CD14-positive monocyte (primary cell): ENCODE results near the gene POLDIP2. TPM values are rescaled to one million over a fixed set of nuclear protein-coding genes. Genes with fewer than 3 reads are reported as not detected.

Source experiments
- DNase-seq, 3 donors: peaks; one replicate each; pipeline ENCODE4 v3.0.0-alpha.2; 2011 to 2022
- H2AFZ ChIP-seq: 2 replicates; pipeline ENCODE4 v1.6.0; 2012; ENCODE audit warnings: mild to moderate bottlenecking, low read depth, low read length, inconsistent platforms; ENCODE audit not compliant: insufficient read depth, poor library complexity, severe bottlenecking
- H3K27ac ChIP-seq, 2 donors: 1 replicate in 1 of 2; 2 replicates in 1 of 2; pipeline ENCODE4 v1.5.1; 2012 to 2013; ENCODE audit warnings: low read length in 2 of 2, control low read depth in 1 of 2, inconsistent platforms in 1 of 2, low read depth in 1 of 2, mild to moderate bottlenecking in 1 of 2
- H3K27me3 ChIP-seq, 2 donors: one replicate each; pipeline versions ENCODE4 v1.6.0 to v1.6.1; 2011 to 2013; ENCODE audit warnings: low read length in 2 of 2; ENCODE audit not compliant: control insufficient read depth in 2 of 2, insufficient read depth in 2 of 2
- H3K36me3 ChIP-seq, 2 donors: replicated peaks in 1 of 2; 1 replicate in 1 of 2; 2 replicates in 1 of 2; pipeline versions ENCODE4 v1.5.1 to v1.6.1; 2012 to 2013; ENCODE audit warnings: low read length in 2 of 2, control low read depth in 1 of 2, inconsistent platforms in 1 of 2, mild to moderate bottlenecking in 1 of 2; ENCODE audit not compliant: insufficient read depth in 2 of 2, control insufficient read depth in 1 of 2
- H3K4me1 ChIP-seq, 2 donors: 1 replicate in 1 of 2; 2 replicates in 1 of 2; pipeline versions ENCODE4 v1.5.1 to v1.6.1; 2012 to 2013; ENCODE audit warnings: low read length in 2 of 2, control low read depth in 1 of 2, inconsistent platforms in 1 of 2, mild to moderate bottlenecking in 1 of 2, moderate library complexity in 1 of 2; ENCODE audit not compliant: insufficient read depth in 2 of 2, control insufficient read depth in 1 of 2
- H3K4me2 ChIP-seq: replicated peaks from 2 replicates; pipeline ENCODE3; 2012; ENCODE audit warnings: low read length, moderate library complexity, mild to moderate bottlenecking; ENCODE audit not compliant: poor library complexity, severe bottlenecking; ENCODE audit errors: extremely low read depth
- H3K4me3 ChIP-seq, 3 experiments: fragments of 200-600 bp in 1 of 3; sonication (generic) in 1 of 3; replicated peaks in 1 of 3; 1 replicate in 2 of 3; 2 replicates in 1 of 3; pipeline ENCODE4 v1.5.1; 2011 to 2013; ENCODE audit warnings: low read length in 3 of 3, mild to moderate bottlenecking in 3 of 3, control low read depth in 2 of 3, low read depth in 2 of 3, inconsistent platforms in 1 of 3, moderate library complexity in 1 of 3
- H3K79me2 ChIP-seq: 2 replicates; pipeline ENCODE4 v1.6.0; 2012; ENCODE audit warnings: mild to moderate bottlenecking, control low read depth, inconsistent platforms, low read length, moderate library complexity; ENCODE audit not compliant: insufficient read depth
- H3K9ac ChIP-seq: 2 replicates; pipeline ENCODE4 v1.6.0; 2017; ENCODE audit warnings: low read length, mild to moderate bottlenecking; ENCODE audit not compliant: insufficient read depth, poor library complexity, severe bottlenecking
- H3K9me3 ChIP-seq, 2 donors: replicated peaks in 1 of 2; 1 replicate in 1 of 2; 2 replicates in 1 of 2; pipeline versions ENCODE4 v1.5.1 to v1.6.1; 2012 to 2013; ENCODE audit warnings: low read length in 2 of 2, control low read depth in 1 of 2; ENCODE audit not compliant: control insufficient read depth in 1 of 2, insufficient read depth in 1 of 2
- H4K20me1 ChIP-seq: 2 replicates; pipeline ENCODE4 v1.6.0; 2012; ENCODE audit warnings: mild to moderate bottlenecking, low read length, control low read depth, moderate library complexity; ENCODE audit not compliant: insufficient read depth
- H3K27ac Mint-ChIP-seq, 7 donors: one replicate each; pipeline ENCODE4 v1.8.0; 2020; ENCODE audit warnings: mild to moderate bottlenecking in 7 of 7, mixed read lengths in 7 of 7, moderate library complexity in 6 of 7, inconsistent platforms in 2 of 7
- H3K27me3 Mint-ChIP-seq, 3 donors: one replicate each; pipeline ENCODE4 v1.8.0; 2021 to 2022; ENCODE audit warnings: low read depth in 3 of 3, mild to moderate bottlenecking in 3 of 3, mixed read lengths in 3 of 3, moderate library complexity in 3 of 3, inconsistent platforms in 1 of 3
- H3K36me3 Mint-ChIP-seq, 2 donors: one replicate each; pipeline ENCODE4 v1.8.0; 2020; ENCODE audit warnings: mixed read lengths in 2 of 2, inconsistent platforms in 1 of 2, mild to moderate bottlenecking in 1 of 2
- H3K4me1 Mint-ChIP-seq: one replicate; pipeline ENCODE4 v1.8.0; 2020; ENCODE audit warnings: mild to moderate bottlenecking, mixed read lengths
- H3K4me3 Mint-ChIP-seq, 2 donors: one replicate each; pipeline ENCODE4 v1.8.0; 2020; ENCODE audit warnings: mild to moderate bottlenecking in 2 of 2, mixed read lengths in 2 of 2, moderate library complexity in 1 of 2
- H3K9me3 Mint-ChIP-seq, 7 donors: one replicate each; pipeline ENCODE4 v1.8.0; 2020 to 2022; ENCODE audit warnings: mixed read lengths in 7 of 7, mild to moderate bottlenecking in 6 of 7, moderate library complexity in 6 of 7, inconsistent platforms in 2 of 7
- CTCF ChIP-seq: fragments of 200-600 bp; IDR thresholded peaks from one replicate; pipeline ENCODE4 v1.8.0; 2022; ENCODE audit warnings: antibody characterized with exemption, mild to moderate bottlenecking
- WGBS: methylation state at CpG from one replicate; pipeline ENCODE4 v1.1.5; 2013; ENCODE audit warnings: missing lambda C conversion rate; ENCODE audit not compliant: insufficient coverage; 5-methylcytosine and 5-hydroxymethylcytosine counted together
- intact Hi-C, 2 donors: fragments of 100-400 bp; cut with micrococcal nuclease; formaldehyde crosslinking; loops; one replicate each; pipeline versions ENCODE4 v1.15.0 to v1.15.1; 2023
- polyA plus RNA-seq, 3 donors: library from polyadenylated mRNA; depleted of rRNA in 1 of 3; unstranded in 2 of 3; stranded (reverse) in 1 of 3; fragments of 300-500 nt in 2 of 3; fragments of >200 nt in 1 of 3; fragmentation: Illumina TruSeq in 2 of 3; gene quantifications; 1 replicate in 2 of 3; 2 replicates in 1 of 3; pipeline ENCODE4 v1.2.3, GENCODE V29; 2012 to 2021

The POLDIP2 gene
- polyA plus RNA-seq, 3 donors = 31.5 to 76.9 (median 72.4) TPM

DNA sequence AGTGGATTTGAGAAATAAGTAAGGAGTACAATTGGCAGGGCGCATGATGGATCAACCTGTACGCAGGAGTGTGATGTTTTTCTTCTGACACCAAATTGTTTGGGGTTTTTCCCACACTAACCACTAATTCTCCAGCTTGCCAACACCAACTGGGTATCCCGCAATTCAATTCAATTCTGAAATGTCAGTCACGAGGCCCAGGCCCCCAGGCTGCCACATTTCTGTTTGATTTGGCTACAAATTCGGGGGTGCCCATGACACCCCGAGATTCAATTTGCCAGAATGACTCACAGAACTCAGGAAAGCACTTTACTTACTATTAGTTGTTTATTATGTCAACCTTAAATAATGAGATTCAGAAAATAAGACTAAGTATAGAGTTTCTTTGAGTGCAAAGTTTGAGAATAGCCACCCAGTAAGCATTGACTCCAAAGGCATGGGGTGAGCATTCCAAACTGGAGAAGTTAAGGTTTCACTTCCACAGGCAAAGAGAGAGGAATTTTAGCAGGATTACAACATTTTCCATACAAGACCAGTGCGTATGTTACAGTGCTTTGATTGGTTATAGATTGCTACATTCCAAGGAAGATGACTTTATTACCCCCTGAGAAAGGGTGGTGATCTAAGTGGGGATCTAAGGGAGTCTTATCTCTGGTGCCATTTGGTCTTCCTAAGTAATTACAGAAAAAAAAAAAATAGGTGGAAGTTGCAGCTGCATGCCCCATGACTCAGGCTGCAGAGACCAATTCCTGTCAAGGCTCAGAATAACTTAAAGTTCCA, 37.2 kb upstream of the POLDIP2 start:
- DNase-seq = no peak
- H3K4me2 ChIP-seq = no peak overlapping the region
- H3K36me3 Mint-ChIP-seq = peaks cover 52 to 62% of the 10 kb centered on the region in 2 donors
- no peaks in the 10 kb centered on the region for H3K27me3 ChIP-seq
- intact Hi-C loops = no loop called here
- H4K20me1 ChIP-seq = no peaks in the 10 kb centered on the region
- no peak for TF ChIP-seq CTCF
- H3K27me3 Mint-ChIP-seq = peaks cover 0 to 5% (median 2%) of the 10 kb centered on the region in 3 donors
- no peak overlapping the region for H3K9ac ChIP-seq
- H3K4me3 Mint-ChIP-seq = no peak overlapping the region
- H3K4me3 ChIP-seq = no peak overlapping the region
- H3K27ac ChIP-seq = no peak overlapping the region
- H2AFZ ChIP-seq = no peak overlapping the region
- peaks cover 7% of the 10 kb centered on the region for H3K4me1 Mint-ChIP-seq
- H3K79me2 ChIP-seq = no peaks in the 10 kb centered on the region
- no peaks in the 10 kb centered on the region for H3K4me1 ChIP-seq
- no peaks in the 10 kb centered on the region for H3K9me3 Mint-ChIP-seq
- H3K9me3 ChIP-seq = no peaks in the 10 kb centered on the region
- WGBS = 100% methylated on average over 1 of the region's 7 CpGs
- H3K27ac Mint-ChIP-seq = no peak overlapping the region
- peaks cover 19 to 81% of the 10 kb centered on the region in 2 donors for H3K36me3 ChIP-seq

DNA sequence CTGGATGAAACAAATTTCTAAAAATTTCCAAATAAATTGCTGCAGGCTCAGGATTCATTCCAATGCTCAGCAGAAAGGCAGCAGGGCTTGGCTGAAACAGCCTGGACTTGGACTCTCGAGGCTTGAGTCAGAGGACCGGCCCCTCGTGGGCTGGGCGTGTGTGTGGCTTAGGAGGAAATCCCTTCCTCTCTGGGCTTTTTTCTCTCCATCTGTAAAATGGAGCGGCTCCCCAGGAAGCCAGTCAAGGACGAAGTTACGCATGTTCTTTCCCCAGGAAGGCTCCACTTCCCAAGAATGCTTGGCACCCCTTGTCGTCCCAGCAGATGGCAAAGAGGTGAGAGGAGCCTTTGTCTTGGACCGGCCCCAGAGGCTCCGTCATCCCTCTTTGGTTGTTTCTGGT, 35.2 kb upstream of the POLDIP2 start:
- peaks cover 47 to 55% of the 10 kb centered on the region in 2 donors for H3K36me3 Mint-ChIP-seq
- Histone ChIP-seq H3K9ac (no peak overlapping the region), H3K27me3 (no peaks in the 10 kb centered on the region)

More for the DNA sequence above, 35.2 kb upstream of the POLDIP2 start:
- Histone ChIP-seq H2AFZ (no peak overlapping the region), H3K4me1 (no peaks in the 10 kb centered on the region), H3K36me3 (peaks cover 17 to 70% of the 10 kb centered on the region in 2 donors), H3K79me2 (no peaks in the 10 kb centered on the region), H3K4me2 (no peak overlapping the region), H3K9me3 (no peaks in the 10 kb centered on the region), H4K20me1 (no peaks in the 10 kb centered on the region), H3K27ac (no peak overlapping the region), H3K4me3 (no peak overlapping the region)
- Mint-ChIP-seq H3K27me3 (peaks cover 0 to 3% (median 2%) of the 10 kb centered on the region in 3 donors), H3K27ac (no peak overlapping the region), H3K4me3 (no peak overlapping the region), H3K9me3 (no peaks in the 10 kb centered on the region), H3K4me1 (peaks cover 4% of the 10 kb centered on the region)
- DNase-seq = no peak
- no CpG with 5 or more reads among the region's 10 CpGs for WGBS
- TF ChIP-seq CTCF = no peak
- intact Hi-C loops = no loop called here
